NCI-H345 treated with DMSO at 0.1 percent for 48 hours (cell line): ENCODE data around the gene PIK3R3.

Experiments
- DNase-seq: peaks from one replicate; lab custom pipeline; 2025; ENCODE audit not compliant: unreplicated experiment; lab: John Stamatoyannopoulos, UW

The PIK3R3 gene

GRCh38 chr1:46158312-46159281 lies 26.2 kb upstream of the PIK3R3 start:
- no peak for DNase-seq

- no peak for DNase-seq
Measured at GRCh38 chr1:46157916-46158311, 25.5 kb upstream of the PIK3R3 start.

- no peak for DNase-seq
Measured at GRCh38 chr1:46153732-46154131, 21.3 kb upstream of the PIK3R3 start.

- DNase-seq, result no peak
Measured at GRCh38 chr1:46153228-46153627, 20.8 kb upstream of the PIK3R3 start.

- DNase-seq, result no peak
Measured at GRCh38 chr1:46152016-46152415, 19.6 kb upstream of the PIK3R3 start.

- DNase-seq, result no peak
Measured at GRCh38 chr1:46150085-46150484, 17.7 kb upstream of the PIK3R3 start.

- no peak for DNase-seq
Measured at GRCh38 chr1:46148318-46148717, 15.9 kb upstream of the PIK3R3 start.

- no peak for DNase-seq
Measured at GRCh38 chr1:46137916-46138315, 5.5 kb upstream of the PIK3R3 start.

GRCh38 chr1:46136711-46137110 lies 4.3 kb upstream of the PIK3R3 start:
- no peak for DNase-seq

- peak; percentile 80 for DNase-seq
Measured at GRCh38 chr1:46134660-46135331, 2.4 kb upstream of the PIK3R3 start.

- peak; percentile 18 for DNase-seq
Measured at GRCh38 chr1:46133781-46134350, 1.4 kb upstream of the PIK3R3 start.

GRCh38 chr1:46133181-46133658 lies 791 bp upstream of the PIK3R3 start:
- DNase-seq, result no peak

- peak; percentile 59 for DNase-seq
Measured at GRCh38 chr1:46131712-46132528, 509 bp downstream of the PIK3R3 start.

GRCh38 chr1:46131093-46131492 lies 1.3 kb downstream of the PIK3R3 start:
- DNase-seq, result peak; percentile 20

- no peak for DNase-seq
Measured at GRCh38 chr1:46130606-46131005, 1.8 kb downstream of the PIK3R3 start.

GRCh38 chr1:46130121-46130520 lies 2.3 kb downstream of the PIK3R3 start:
- no peak for DNase-seq

GRCh38 chr1:46128344-46128743 lies 4.1 kb downstream of the PIK3R3 start:
- no peak for DNase-seq

- no peak for DNase-seq
Measured at GRCh38 chr1:46118856-46119255, 13.6 kb downstream of the PIK3R3 start.

- no peak for DNase-seq
Measured at GRCh38 chr1:46117810-46118494, 14.5 kb downstream of the PIK3R3 start.

- no peak for DNase-seq
Measured at GRCh38 chr1:46114925-46115603, 17.4 kb downstream of the PIK3R3 start.
